Right cardiac atrium (tissue), 5 donors: ENCODE results near the gene LDLRAP1. TPM values are rescaled to one million over a fixed set of nuclear protein-coding genes. Genes with fewer than 3 reads are reported as not detected.
A peak's percentile ranks its signal among the peaks of the same experiment; 100 is the strongest.

Source experiments
- ATAC-seq, 2 donors: fragments of 200-7000 bp; cut with Tn5 transposase; one replicate each; pipeline versions ENCODE4 v1.8.0 to v1.9.1; 2020; ENCODE audit warnings: moderate library complexity in 2 of 2, mild to moderate bottlenecking in 1 of 2
- DNase-seq, 3 donors: peaks; one replicate each; pipeline ENCODE4 v3.0.0-alpha.2; 2020
- H3K27ac ChIP-seq: one replicate; pipeline ENCODE4 v1.5.1; 2013; ENCODE audit warnings: mild to moderate bottlenecking, low read length, control low read depth, moderate library complexity
- H3K27me3 ChIP-seq: one replicate; pipeline ENCODE4 v1.6.1; 2013; ENCODE audit not compliant: control insufficient read depth, insufficient read depth
- H3K4me1 ChIP-seq: one replicate; pipeline ENCODE4 v1.6.1; 2013; ENCODE audit warnings: low read length; ENCODE audit not compliant: control insufficient read depth, insufficient read depth
- H3K4me3 ChIP-seq: one replicate; pipeline ENCODE4 v1.5.1; 2013; ENCODE audit warnings: low read length, control low read depth
- H3K9me3 ChIP-seq: one replicate; pipeline ENCODE4 v1.6.1; 2013; ENCODE audit warnings: low read length; ENCODE audit not compliant: control insufficient read depth
- WGBS: extraction: QIAGEN DNeasy Blood & Tissue Kit; methylation state at CpG from one replicate; pipeline ENCODE4 v1.1.7; 2013; 5-methylcytosine and 5-hydroxymethylcytosine counted together
- intact Hi-C, 4 donors: fragments of 100-400 bp; cut with DNase I; formaldehyde crosslinking; loops; one replicate each; pipeline versions ENCODE4 v1.11.0 to v1.14.0; 2022 to 2023
- polyA plus RNA-seq: library from polyadenylated mRNA; stranded (reverse); fragments of 200-250 nt; gene quantifications from one replicate; pipeline ENCODE4 v1.2.3, GENCODE V29; 2013
- total RNA-seq, 4 donors: library from RNA; stranded (reverse); fragmentation: NEBNext Ultra II Directional; extraction: Animal tissue kit (Norgen Biotek cat#: 25700); gene quantifications; one replicate each; pipeline ENCODE4 v1.2.1, GENCODE V29; 2021
- donor health status: healthy with polysubstance abuse.
- donor health status: DM: no; HTN: yes; CAD: no.
- donor health status: DM: no; HTN: no; CAD: no.
- donor health status: DM: no; HTN: yes; CAD: no; lungs with severe emphysema.
- donor health status: DM: yes; HTN: yes; CAD: no.

LDLRAP1 gene
- total and polyA plus RNA-seq, 5 donors = 6.0 to 10.2 (median 8.7) TPM

DNA sequence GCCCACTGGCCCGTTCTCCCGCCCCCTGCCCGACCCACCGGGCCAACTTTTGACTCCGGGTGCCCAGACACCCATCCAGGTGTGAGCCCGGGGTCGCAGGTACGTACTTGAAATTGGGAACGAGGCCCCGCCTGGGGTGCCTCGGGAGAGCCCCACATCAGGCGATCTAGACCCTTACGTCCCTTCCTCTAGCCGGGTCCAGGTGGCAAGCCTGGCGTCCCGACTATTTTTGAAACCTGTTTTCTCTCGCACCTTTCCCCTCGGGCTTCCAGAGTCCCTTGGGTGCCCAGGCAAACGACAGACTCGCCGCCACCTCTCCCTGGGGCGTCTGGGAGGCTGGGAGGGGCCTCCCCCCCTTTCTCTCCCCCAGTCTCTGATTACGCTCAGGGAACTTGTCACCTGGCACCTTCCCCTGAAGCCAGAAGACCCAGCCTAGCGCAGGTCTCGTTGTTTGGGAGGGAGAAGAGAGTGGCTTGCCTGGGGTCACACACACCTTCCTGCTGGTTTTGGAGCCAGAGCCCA is 898 bp downstream of the LDLRAP1 start:
- 9% methylated on average over 25 of the region's 25 CpGs for WGBS
- Histone ChIP-seq H3K4me3 (peak overlapping the region; percentile 73), H3K9me3 (no peaks in the 10 kb centered on the region), H3K4me1 (peaks cover 3% of the 10 kb centered on the region), H3K27ac (no peak overlapping the region), H3K27me3 (no peaks in the 10 kb centered on the region)
- DNase-seq (no peak), ATAC-seq (no peak)
- intact Hi-C loops = loop anchor here in 1 of 4 donors (10.0 kb wide), 1 partner anchor 270 kb away; the partner anchor contains the start of gene MTFR1L

DNA sequence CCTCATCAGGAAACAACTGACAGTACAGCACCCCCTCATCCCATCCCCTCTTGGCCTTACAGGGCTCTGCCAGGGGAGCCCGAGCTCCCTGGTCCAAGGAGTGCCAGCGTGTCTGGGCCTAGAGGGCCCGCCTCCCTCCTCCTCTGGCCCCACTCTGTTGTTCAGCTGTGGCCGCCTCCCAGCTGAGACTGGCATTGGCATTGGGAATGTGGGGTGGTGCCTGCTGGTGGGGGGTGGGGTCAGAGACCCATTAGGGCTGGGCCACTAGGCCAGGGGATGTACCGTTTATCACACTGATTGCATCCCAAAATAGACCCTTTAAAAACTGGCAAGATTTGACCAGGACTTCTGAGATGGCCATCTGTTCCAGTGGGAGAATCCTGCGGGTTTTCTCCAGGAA is 1.4 kb downstream of the LDLRAP1 start:
- H3K27me3 ChIP-seq = no peaks in the 10 kb centered on the region
- peaks cover 7% of the 10 kb centered on the region for H3K4me1 ChIP-seq
- peak in 2 of 3 donors; percentile 69 to 80 for DNase-seq
- peak; percentile 11 to 23 for ATAC-seq
- H3K9me3 ChIP-seq = no peaks in the 10 kb centered on the region
- WGBS = 51% methylated on average over 6 of the region's 6 CpGs
- intact Hi-C loops = loop anchor here in 1 of 4 donors (10.0 kb wide), 1 partner anchor 270 kb away; the partner anchor contains the start of gene MTFR1L
- no peak overlapping the region for H3K27ac ChIP-seq
- peak overlapping the region; percentile 73 for H3K4me3 ChIP-seq

DNA sequence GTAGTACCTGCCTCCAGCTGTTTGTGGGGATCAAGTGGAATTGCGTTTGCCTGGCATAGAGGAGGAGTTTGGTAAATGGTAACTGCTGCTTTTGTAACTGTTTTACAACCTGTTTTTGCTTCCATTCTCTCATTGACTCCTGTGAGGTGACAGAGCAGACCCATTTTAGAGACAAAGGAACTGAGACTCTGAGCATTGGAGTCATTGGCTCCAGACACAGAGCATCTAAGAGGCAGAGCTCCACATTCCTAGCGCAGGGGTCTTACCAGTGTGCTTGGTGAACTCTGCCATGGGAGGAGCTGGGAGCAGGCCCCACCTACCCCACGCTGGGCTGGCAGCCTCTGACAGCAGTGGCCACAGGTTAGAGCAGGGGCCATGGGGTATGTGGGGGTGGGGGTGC is 2.4 kb downstream of the LDLRAP1 start:
- DNase-seq = no peak
- peaks cover 15% of the 10 kb centered on the region for H3K4me1 ChIP-seq
- WGBS = 90% methylated on average over 3 of the region's 3 CpGs

DNA sequence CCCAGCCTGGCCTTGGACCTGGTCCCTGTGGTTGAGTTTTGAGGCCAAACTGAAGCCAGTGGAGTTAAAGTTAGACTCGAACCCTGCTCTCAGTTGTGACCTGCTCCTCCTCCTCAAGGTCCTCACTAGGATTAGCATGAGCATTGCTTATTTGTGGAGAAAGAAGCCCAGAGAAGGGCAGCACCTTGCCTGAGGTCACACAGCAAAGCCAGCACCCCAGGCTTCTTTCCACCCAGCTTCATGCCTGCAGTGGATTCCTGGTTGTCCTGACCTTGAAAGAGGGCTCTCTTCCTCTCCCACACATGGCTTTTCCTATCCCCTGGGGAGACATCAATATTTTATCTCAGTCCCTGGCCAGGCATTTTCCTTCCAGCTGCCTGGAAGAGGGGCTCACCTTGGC is 2.8 kb downstream of the LDLRAP1 start:
- intact Hi-C loops = loop anchor here in 1 of 4 donors (10.0 kb wide), 1 partner anchor 269 kb away; the partner anchor contains the start of gene MTFR1L
- no peak for ATAC-seq
- Histone ChIP-seq H3K9me3 (no peaks in the 10 kb centered on the region), H3K27me3 (no peaks in the 10 kb centered on the region), H3K4me1 (peaks cover 19% of the 10 kb centered on the region), H3K4me3 (no peak overlapping the region), H3K27ac (no peak overlapping the region)
- DNase-seq = no peak
- WGBS = 81% methylated on average over 1 of the region's 1 CpG

More for the DNA sequence above, 2.4 kb downstream of the LDLRAP1 start:
- no peak overlapping the region for H3K4me3 ChIP-seq
- ATAC-seq = no peak
- intact Hi-C loops = loop anchor here in 1 of 4 donors (10.0 kb wide), 1 partner anchor 269 kb away; the partner anchor contains the start of gene MTFR1L
- no peak overlapping the region for H3K27ac ChIP-seq
- no peaks in the 10 kb centered on the region for H3K27me3 ChIP-seq
- no peaks in the 10 kb centered on the region for H3K9me3 ChIP-seq

DNA sequence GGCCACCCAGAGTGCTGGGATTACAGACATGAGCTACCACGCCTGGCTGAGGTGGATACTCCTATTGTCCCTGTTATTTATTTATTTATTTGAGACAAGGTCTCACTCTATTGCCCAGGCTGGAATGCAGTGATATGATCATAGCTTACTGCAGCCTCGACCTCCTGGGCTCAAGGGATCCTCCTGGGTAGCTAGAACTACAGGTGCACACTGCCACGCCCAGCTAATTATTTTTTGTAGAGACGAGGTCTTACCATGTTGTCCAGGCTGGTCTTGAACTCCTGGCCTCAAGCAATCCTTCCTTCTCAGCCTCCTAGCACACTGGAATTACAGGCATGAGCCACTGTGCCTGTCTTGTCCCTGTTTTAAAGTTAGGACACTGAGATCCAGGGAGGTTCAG is 5.2 kb downstream of the LDLRAP1 start:
- 87% methylated on average over 4 of the region's 4 CpGs for WGBS
- Histone ChIP-seq H3K27me3 (no peaks in the 10 kb centered on the region), H3K4me3 (no peak overlapping the region), H3K4me1 (peaks cover 19% of the 10 kb centered on the region), H3K9me3 (no peaks in the 10 kb centered on the region), H3K27ac (no peak overlapping the region)
- no peak for ATAC-seq
- DNase-seq = no peak
- intact Hi-C loops = loop anchor here in 1 of 4 donors (10.0 kb wide), 1 partner anchor 266 kb away; the partner anchor contains the start of gene MTFR1L

DNA sequence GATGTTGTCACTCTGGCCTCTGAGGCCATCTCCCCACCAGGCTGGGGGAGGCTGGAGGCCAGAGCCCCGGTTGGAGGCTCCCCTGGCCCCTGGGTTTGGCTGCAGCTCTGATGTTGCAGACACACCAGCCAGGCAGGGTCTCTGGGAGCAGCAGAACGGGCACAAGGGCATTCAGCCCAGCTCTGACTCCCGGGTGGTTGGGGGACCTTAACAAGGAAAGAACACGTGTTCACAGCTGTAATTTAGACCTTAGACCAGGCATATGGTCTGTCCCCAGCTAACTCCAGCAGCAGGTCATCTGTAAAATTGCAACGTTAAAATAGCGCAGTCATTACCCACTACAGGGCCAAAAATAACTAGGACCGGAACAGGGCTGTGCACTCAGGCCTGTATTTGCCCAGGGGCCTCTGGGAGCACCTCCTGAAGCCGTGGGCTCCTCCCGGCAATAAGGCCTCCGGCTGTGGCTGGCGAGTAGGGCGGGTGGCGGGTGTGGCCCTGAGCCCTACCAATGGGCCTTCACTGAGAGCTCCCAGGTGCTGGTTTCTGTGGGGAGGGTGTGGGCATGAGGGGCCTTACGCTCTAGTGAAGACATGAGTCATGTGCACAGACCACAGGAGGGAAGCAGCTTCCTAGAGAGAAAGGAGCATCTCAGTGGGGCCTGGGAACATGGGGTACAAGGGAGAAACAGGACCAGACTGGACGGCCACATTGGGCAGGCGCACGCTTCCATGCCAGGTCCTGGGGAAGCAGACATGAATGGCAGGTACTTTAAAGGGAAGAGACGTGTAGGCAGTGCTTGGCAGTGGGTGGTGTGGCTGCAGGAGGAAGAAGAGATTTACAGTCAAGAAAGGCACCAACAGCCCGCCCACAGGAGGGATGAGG is 6.1 kb downstream of the LDLRAP1 start:
- ATAC-seq = peak; percentile 72 to 78
- H3K9me3 ChIP-seq = no peaks in the 10 kb centered on the region
- intact Hi-C loops = loop anchor here in 1 of 4 donors (10.0 kb wide), 1 partner anchor 265 kb away; the partner anchor contains the start of gene MTFR1L
- H3K4me1 ChIP-seq = peaks cover 23% of the 10 kb centered on the region
- peak overlapping the region; percentile 21 for H3K27ac ChIP-seq
- no peaks in the 10 kb centered on the region for H3K27me3 ChIP-seq
- no peak overlapping the region for H3K4me3 ChIP-seq
- peak in 2 of 3 donors; percentile 49 to 84 for DNase-seq
- WGBS = 48% methylated on average over 19 of the region's 19 CpGs

DNA sequence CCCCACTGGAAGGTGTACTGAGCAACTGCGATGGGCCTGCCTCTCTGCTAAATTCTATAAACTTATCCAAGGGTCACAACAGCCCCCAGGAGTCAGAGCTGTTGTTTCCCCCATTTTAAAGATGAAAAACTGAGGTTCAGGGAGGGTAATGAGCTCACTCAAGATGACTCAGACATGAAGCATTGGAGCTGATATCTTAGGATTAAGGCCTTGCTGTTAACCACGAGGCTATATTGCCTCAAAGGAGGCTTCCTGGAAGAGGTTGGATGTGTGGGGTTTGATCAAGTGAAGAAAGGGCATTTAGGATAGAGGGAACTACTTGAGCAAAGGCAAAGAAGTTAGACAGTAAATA is 6.7 kb downstream of the LDLRAP1 start:
- peaks cover 23% of the 10 kb centered on the region for H3K4me1 ChIP-seq
- intact Hi-C loops = no loop called here
- WGBS = 57% methylated on average over 2 of the region's 2 CpGs

DNA sequence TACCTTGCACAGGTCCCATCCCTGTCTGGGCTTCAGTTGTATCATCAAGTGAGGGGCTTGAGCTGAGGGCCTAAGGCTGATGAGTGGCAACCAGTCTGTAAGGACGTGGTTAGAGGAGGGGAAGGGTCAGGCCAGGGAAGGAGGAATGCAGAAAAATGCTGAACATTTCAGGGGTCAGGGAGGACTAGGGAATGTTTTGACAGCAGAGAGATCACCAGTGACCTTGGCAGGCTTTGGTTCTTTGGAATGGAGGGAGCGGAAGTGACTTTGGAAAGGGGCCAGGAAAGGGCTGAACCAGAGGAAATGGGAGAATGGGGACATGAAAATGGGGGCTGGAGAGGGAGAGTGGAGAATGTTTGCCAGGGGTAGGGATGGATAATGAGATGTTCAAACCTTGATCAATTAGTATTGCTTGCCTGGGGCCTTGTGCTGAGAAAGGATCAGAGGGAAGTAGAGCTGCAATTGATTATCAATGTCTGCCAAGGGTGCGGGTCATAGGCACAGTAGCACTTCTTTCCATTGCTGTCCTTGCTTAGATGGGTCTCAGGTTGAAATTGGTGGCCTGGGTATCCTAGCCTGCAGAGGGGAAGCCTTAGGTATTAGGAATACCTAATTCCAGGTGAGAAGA is 7.4 kb downstream of the LDLRAP1 start:
- peak in 2 of 3 donors; percentile 55 to 62 for DNase-seq
- 51% methylated on average over 3 of the region's 3 CpGs for WGBS

More for the DNA sequence above, 6.7 kb downstream of the LDLRAP1 start:
- no peak for DNase-seq
- H3K9me3 ChIP-seq = no peaks in the 10 kb centered on the region
- H3K27ac ChIP-seq = peak overlapping the region; percentile 21
- no peak for ATAC-seq
- H3K4me3 ChIP-seq = no peak overlapping the region
- H3K27me3 ChIP-seq = no peaks in the 10 kb centered on the region

DNA sequence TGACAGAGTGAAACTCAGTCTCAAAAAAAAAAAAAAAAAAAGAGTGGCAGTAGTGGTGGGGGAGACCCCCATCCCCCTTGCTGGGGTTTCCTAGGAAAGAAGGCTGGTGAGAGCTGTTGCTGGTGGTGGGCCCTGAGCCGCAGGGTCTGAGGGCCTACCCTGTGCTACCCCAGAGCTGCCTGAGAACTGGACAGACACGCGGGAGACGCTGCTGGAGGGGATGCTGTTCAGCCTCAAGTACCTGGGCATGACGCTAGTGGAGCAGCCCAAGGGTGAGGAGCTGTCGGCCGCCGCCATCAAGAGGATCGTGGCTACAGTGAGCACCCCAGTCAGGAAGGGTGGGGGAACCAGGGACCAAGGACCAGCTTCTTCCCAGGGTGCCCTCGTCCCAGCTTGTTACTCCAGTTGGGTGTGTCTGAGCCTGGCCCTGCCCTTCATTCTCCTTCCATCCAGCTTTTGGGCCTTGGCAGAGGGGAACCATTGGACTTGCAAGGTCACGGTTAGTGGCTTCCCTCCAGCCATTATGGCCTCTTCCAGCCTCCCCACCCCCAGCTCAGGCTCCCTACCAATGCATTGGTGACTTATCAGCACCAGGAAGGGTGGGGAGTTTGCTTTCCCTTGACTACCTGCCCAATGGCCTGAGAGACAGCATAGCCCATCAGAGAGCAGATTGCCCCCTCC is 10.5 kb downstream of the LDLRAP1 start:
- WGBS = 88% methylated on average over 11 of the region's 11 CpGs
- DNase-seq = peak in 2 of 3 donors; percentile 54 to 72
- intact Hi-C loops = no loop called here
- H3K4me3 ChIP-seq = no peak overlapping the region
- H3K4me1 ChIP-seq = peaks cover 23% of the 10 kb centered on the region
- no peak overlapping the region for H3K27ac ChIP-seq
- no peaks in the 10 kb centered on the region for H3K9me3 ChIP-seq
- no peaks in the 10 kb centered on the region for H3K27me3 ChIP-seq
- peak; percentile 4 to 15 for ATAC-seq

More for the DNA sequence above, 7.4 kb downstream of the LDLRAP1 start:
- intact Hi-C loops = no loop called here
- Histone ChIP-seq H3K27ac (peak overlapping the region; percentile 9), H3K9me3 (no peaks in the 10 kb centered on the region), H3K4me1 (peaks cover 23% of the 10 kb centered on the region), H3K27me3 (no peaks in the 10 kb centered on the region), H3K4me3 (no peak overlapping the region)
- peak; percentile 10 to 19 for ATAC-seq

DNA sequence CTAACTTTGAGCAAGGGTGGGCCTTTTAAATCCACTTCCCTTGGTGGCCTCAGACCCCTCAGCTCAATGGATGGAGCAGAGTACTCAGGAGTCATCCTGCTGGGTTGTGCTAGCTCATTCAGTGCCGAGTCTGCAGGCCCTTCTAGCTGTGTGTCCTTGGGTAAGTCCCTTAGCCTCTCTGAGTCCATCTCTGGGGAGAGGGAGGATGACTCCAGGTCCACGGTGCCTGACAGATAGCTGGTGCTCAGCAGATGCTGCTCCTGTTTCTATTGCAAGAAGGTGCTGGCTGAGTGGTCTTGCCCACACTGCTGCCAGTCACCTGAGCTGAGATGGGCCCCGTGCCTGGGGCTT is 11.0 kb downstream of the LDLRAP1 start:
- intact Hi-C loops = no loop called here
- ATAC-seq (no peak), DNase-seq (no peak)
- WGBS = 90% methylated on average over 3 of the region's 3 CpGs
- no peak overlapping the region for H3K27ac ChIP-seq
- H3K9me3 ChIP-seq = no peaks in the 10 kb centered on the region
- H3K4me1 ChIP-seq = peaks cover 20% of the 10 kb centered on the region
- no peaks in the 10 kb centered on the region for H3K27me3 ChIP-seq
- H3K4me3 ChIP-seq = no peak overlapping the region
